Naive B cell (primary cell): ENCODE data around the gene LPCAT1. TPM values are rescaled to one million over a fixed set of nuclear protein-coding genes. Genes with fewer than 3 reads are reported as not detected.
A peak's percentile ranks its signal among the peaks of the same experiment; 100 is the strongest.

Experiments used
- ATAC-seq, 2 donors: fragments of 150-1000 bp; cut with Tn5 transposase; 2 replicates each; pipeline ENCODE4 v1.10.0; 2021; ENCODE audit warnings: low read depth in 2 of 2, mild to moderate bottlenecking in 2 of 2, moderate library complexity in 2 of 2
- DNase-seq: peaks from one replicate; pipeline ENCODE4 v3.0.0; 2022
- H3K27ac Mint-ChIP-seq, 6 donors: one replicate each; pipeline ENCODE4 v1.8.0; 2020 to 2022; ENCODE audit warnings: mild to moderate bottlenecking in 6 of 6, mixed read lengths in 6 of 6, moderate library complexity in 5 of 6, inconsistent platforms in 2 of 6
- H3K27me3 Mint-ChIP-seq, 3 donors: one replicate each; pipeline ENCODE4 v1.8.0; 2021 to 2022; ENCODE audit warnings: mixed read lengths in 3 of 3, mild to moderate bottlenecking in 1 of 3
- H3K36me3 Mint-ChIP-seq, 2 donors: one replicate each; pipeline ENCODE4 v1.8.0; 2020 to 2022; ENCODE audit warnings: mixed read lengths in 2 of 2, inconsistent platforms in 1 of 2, mild to moderate bottlenecking in 1 of 2
- H3K4me1 Mint-ChIP-seq, 3 donors: one replicate each; pipeline ENCODE4 v1.8.0; 2020 to 2022; ENCODE audit warnings: mixed read lengths in 3 of 3, inconsistent platforms in 1 of 3, mild to moderate bottlenecking in 1 of 3, moderate library complexity in 1 of 3
- H3K4me3 Mint-ChIP-seq, 8 donors: one replicate each; pipeline ENCODE4 v1.8.0; 2020 to 2022; ENCODE audit warnings: mild to moderate bottlenecking in 8 of 8, mixed read lengths in 8 of 8, moderate library complexity in 8 of 8, inconsistent platforms in 2 of 8
- H3K9me3 Mint-ChIP-seq, 7 donors: one replicate each; pipeline ENCODE4 v1.8.0; 2020 to 2022; ENCODE audit warnings: mixed read lengths in 7 of 7, mild to moderate bottlenecking in 5 of 7, inconsistent platforms in 2 of 7, moderate library complexity in 1 of 7
- polyA plus RNA-seq, 6 donors: library from polyadenylated mRNA; unstranded; fragments of 300-500 nt; fragmentation: Illumina TruSeq; gene quantifications; one replicate each; pipeline ENCODE4 v1.2.3, GENCODE V29; 2021; ENCODE audit warnings: low read depth in 6 of 6

The LPCAT1 gene
- polyA plus RNA-seq, 6 donors from 2014 or later = 19.5 to 63.3 (median 52.7) TPM

GRCh38 chr5:1529498-1529897 lies 5.7 kb upstream of the LPCAT1 start:
- Mint-ChIP-seq H3K27me3 (no peaks in the 10 kb centered on the region), H3K4me3 (no peak overlapping the region), H3K4me1 (peaks cover 17 to 29% (median 24%) of the 10 kb centered on the region in 3 donors), H3K27ac (no peak overlapping the region), H3K36me3 (no peaks in the 10 kb centered on the region), H3K9me3 (no peaks in the 10 kb centered on the region)
- ATAC-seq (no peak), DNase-seq (no peak)

- H3K9me3 Mint-ChIP-seq = no peaks in the 10 kb centered on the region
- ATAC-seq = no peak
- H3K4me3 Mint-ChIP-seq = peak overlapping the region in 1 of 8 donors; percentile 47
- H3K27ac Mint-ChIP-seq = peak overlapping the region in 2 of 6 donors; percentile 44 to 80
- peaks cover 20 to 33% (median 31%) of the 10 kb centered on the region in 3 donors for H3K4me1 Mint-ChIP-seq
- no peaks in the 10 kb centered on the region for H3K27me3 Mint-ChIP-seq
- no peak for DNase-seq
- H3K36me3 Mint-ChIP-seq = no peaks in the 10 kb centered on the region
Observed at GRCh38 chr5:1527533-1528205, 3.9 kb upstream of the LPCAT1 start.

GRCh38 chr5:1526681-1527131 lies 2.9 kb upstream of the LPCAT1 start:
- Mint-ChIP-seq H3K27me3 (no peaks in the 10 kb centered on the region), H3K9me3 (no peaks in the 10 kb centered on the region), H3K4me3 (peak overlapping the region in 3 of 8 donors; percentile 18 to 59 (median 41)), H3K4me1 (peaks cover 29 to 41% (median 40%) of the 10 kb centered on the region in 3 donors), H3K36me3 (no peaks in the 10 kb centered on the region), H3K27ac (peak overlapping the region in 5 of 6 donors; percentile 27 to 78 (median 55))
- ATAC-seq (no peak), DNase-seq (no peak)

- no peaks in the 10 kb centered on the region for H3K9me3 Mint-ChIP-seq
- peaks cover 31 to 45% (median 43%) of the 10 kb centered on the region in 3 donors for H3K4me1 Mint-ChIP-seq
- DNase-seq (no peak), ATAC-seq (no peak)
- peak overlapping the region; percentile 28 to 96 (median 90) for H3K27ac Mint-ChIP-seq
- no peaks in the 10 kb centered on the region for H3K36me3 Mint-ChIP-seq
- peak overlapping the region in 2 of 8 donors; percentile 48 to 78 for H3K4me3 Mint-ChIP-seq
- no peaks in the 10 kb centered on the region for H3K27me3 Mint-ChIP-seq
Observed at GRCh38 chr5:1526190-1526631, 2.5 kb upstream of the LPCAT1 start.

- ATAC-seq = no peak
- peak overlapping the region; percentile 55 to 96 (median 90) for H3K27ac Mint-ChIP-seq
- H3K36me3 Mint-ChIP-seq = no peaks in the 10 kb centered on the region
- H3K4me1 Mint-ChIP-seq = peaks cover 31 to 49% (median 43%) of the 10 kb centered on the region in 3 donors
- peak overlapping the region in 6 of 8 donors; percentile 32 to 81 (median 72) for H3K4me3 Mint-ChIP-seq
- no peaks in the 10 kb centered on the region for H3K27me3 Mint-ChIP-seq
- DNase-seq = no peak
- H3K9me3 Mint-ChIP-seq = no peaks in the 10 kb centered on the region
Observed at GRCh38 chr5:1525624-1526189, 1.9 kb upstream of the LPCAT1 start.

GRCh38 chr5:1524799-1525623 lies 1.3 kb upstream of the LPCAT1 start:
- Mint-ChIP-seq H3K4me1 (peaks cover 31 to 56% (median 43%) of the 10 kb centered on the region in 3 donors), H3K27me3 (no peaks in the 10 kb centered on the region), H3K9me3 (no peaks in the 10 kb centered on the region), H3K27ac (peak overlapping the region in 5 of 6 donors; percentile 55 to 94 (median 84)), H3K36me3 (no peaks in the 10 kb centered on the region), H3K4me3 (peak overlapping the region; percentile 63 to 82 (median 78))
- DNase-seq = no peak
- ATAC-seq = no peak

- DNase-seq = no peak
Observed at GRCh38 chr5:1524481-1524798, 680 bp upstream of the LPCAT1 start.

GRCh38 chr5:1523480-1523792 lies 324 bp downstream of the LPCAT1 start:
- H3K4me3 Mint-ChIP-seq = peak overlapping the region in 6 of 8 donors; percentile 47 to 84 (median 73)

More at GRCh38 chr5:1524481-1524798, 680 bp upstream of the LPCAT1 start:
- Mint-ChIP-seq H3K9me3 (no peaks in the 10 kb centered on the region), H3K4me3 (peak overlapping the region; percentile 62 to 82 (median 78)), H3K27me3 (no peaks in the 10 kb centered on the region), H3K4me1 (peaks cover 31 to 60% (median 43%) of the 10 kb centered on the region in 3 donors), H3K27ac (peak overlapping the region in 4 of 6 donors; percentile 52 to 84 (median 56)), H3K36me3 (no peaks in the 10 kb centered on the region)
- ATAC-seq = no peak

GRCh38 chr5:1522601-1523479 lies 920 bp downstream of the LPCAT1 start:
- Mint-ChIP-seq H3K27me3 (no peaks in the 10 kb centered on the region), H3K36me3 (no peaks in the 10 kb centered on the region), H3K4me1 (peaks cover 31 to 65% (median 43%) of the 10 kb centered on the region in 3 donors), H3K4me3 (peak overlapping the region; percentile 83 to 95 (median 88)), H3K27ac (peak overlapping the region in 5 of 6 donors; percentile 53 to 82 (median 80)), H3K9me3 (no peaks in the 10 kb centered on the region)
- peak in 1 of 2 donors; percentile 3 for ATAC-seq
- DNase-seq = no peak

More at GRCh38 chr5:1523480-1523792, 324 bp downstream of the LPCAT1 start:
- ATAC-seq (peak; percentile 63 to 67), DNase-seq (no peak)
- H3K36me3 Mint-ChIP-seq = no peaks in the 10 kb centered on the region
- no peak overlapping the region for H3K27ac Mint-ChIP-seq
- H3K9me3 Mint-ChIP-seq = no peaks in the 10 kb centered on the region
- H3K27me3 Mint-ChIP-seq = no peaks in the 10 kb centered on the region
- H3K4me1 Mint-ChIP-seq = peaks cover 31 to 65% (median 43%) of the 10 kb centered on the region in 3 donors

- peak overlapping the region; percentile 78 to 95 (median 85) for H3K27ac Mint-ChIP-seq
- peak overlapping the region; percentile 83 to 95 (median 88) for H3K4me3 Mint-ChIP-seq
- peaks cover 31 to 62% (median 49%) of the 10 kb centered on the region in 3 donors for H3K4me1 Mint-ChIP-seq
- no peaks in the 10 kb centered on the region for H3K27me3 Mint-ChIP-seq
- DNase-seq (no peak), ATAC-seq (no peak)
- no peaks in the 10 kb centered on the region for H3K9me3 Mint-ChIP-seq
- no peaks in the 10 kb centered on the region for H3K36me3 Mint-ChIP-seq
Observed at GRCh38 chr5:1521671-1522600, 1.8 kb downstream of the LPCAT1 start.

GRCh38 chr5:1520791-1521453 lies 2.8 kb downstream of the LPCAT1 start:
- ATAC-seq (no peak), DNase-seq (no peak)
- Mint-ChIP-seq H3K4me1 (peaks cover 30 to 62% (median 49%) of the 10 kb centered on the region in 3 donors), H3K36me3 (no peaks in the 10 kb centered on the region), H3K27me3 (no peaks in the 10 kb centered on the region), H3K4me3 (peak overlapping the region in 6 of 8 donors; percentile 29 to 94 (median 71)), H3K27ac (peak overlapping the region in 2 of 6 donors; percentile 24 to 55), H3K9me3 (no peaks in the 10 kb centered on the region)
